RWPE2 (cell line): ENCODE data around the gene EIF5AL1.

Experiments used
- ATAC-seq: fragments of 200-7000 bp; cut with Tn5 transposase; 3 replicates; pipeline ENCODE4 v1.9.1; 2021; ENCODE audit warnings: low read depth
- DNase-seq: peaks from one replicate; pipeline ENCODE4 v3.0.0-alpha.2; 2020; ENCODE audit warnings: low spot score
- H3K27ac ChIP-seq: fragments of 450-650 bp; 2 replicates; pipeline ENCODE4 v1.5.1; 2017; ENCODE audit warnings: mild to moderate bottlenecking; ENCODE audit not compliant: poor library complexity, severe bottlenecking
- H3K27me3 ChIP-seq: fragments of 250-450 bp; sonication (Bioruptor Pico); 2 replicates; pipeline ENCODE4 v1.5.1; 2021; ENCODE audit warnings: mild to moderate bottlenecking, moderate library complexity; ENCODE audit not compliant: insufficient read depth, poor library complexity, severe bottlenecking
- H3K36me3 ChIP-seq: fragments of 250-450 bp; sonication (Bioruptor Pico); 2 replicates; pipeline ENCODE4 v1.5.1; 2020; ENCODE audit warnings: low read depth, mild to moderate bottlenecking, moderate library complexity
- H3K4me1 ChIP-seq: fragments of 250-450 bp; sonication (Bioruptor Pico); 2 replicates; pipeline ENCODE4 v1.5.1; 2021; ENCODE audit warnings: mild to moderate bottlenecking, moderate library complexity; ENCODE audit not compliant: insufficient read depth, poor library complexity, severe bottlenecking
- H3K4me3 ChIP-seq: fragments of 250-450 bp; sonication (Bioruptor Pico); 2 replicates; pipeline ENCODE4 v1.5.1; 2021; ENCODE audit warnings: mild to moderate bottlenecking, moderate library complexity; ENCODE audit not compliant: severe bottlenecking
- H3K9me3 ChIP-seq: fragments of 250-450 bp; sonication (Bioruptor Pico); 2 replicates; pipeline ENCODE4 v1.5.1; 2021; ENCODE audit warnings: mild to moderate bottlenecking, moderate library complexity; ENCODE audit not compliant: severe bottlenecking
- CTCF ChIP-seq: fragments of 450-650 bp; IDR thresholded peaks from one replicate; pipeline ENCODE4 v1.5.1; 2017; ENCODE audit warnings: mild to moderate bottlenecking, moderate library complexity; ENCODE audit not compliant: poor library complexity, severe bottlenecking

The EIF5AL1 gene

GRCh38 chr10:79560160-79560709 is 47.9 kb downstream of the EIF5AL1 start, which contains the start of gene SFTPA2:
Gene SFTPA2, minus strand, starts transcription at chr10:79560407. Its CDS starts 924 bp downstream, at chr10:79559483.
- no peaks in the 10 kb centered on the region for H3K9me3 ChIP-seq
- no peak within 1 kb of the TSS for H3K4me3 ChIP-seq
- TF ChIP-seq CTCF: no peak
- ATAC-seq: no peak
- H3K36me3 ChIP-seq: no peaks in the 10 kb centered on the region
- H3K27ac ChIP-seq: no peak within 1 kb of the TSS
- no peaks in the 10 kb centered on the region for H3K27me3 ChIP-seq
- DNase-seq: no peak
- no peaks in the 10 kb centered on the region for H3K4me1 ChIP-seq

- no peak for TF ChIP-seq CTCF
- no peaks in the 10 kb centered on the region for H3K36me3 ChIP-seq
- no peak for DNase-seq
- H3K27me3 ChIP-seq: peaks cover 4% of the 10 kb centered on the region
- H3K4me3 ChIP-seq: no peak overlapping the region
- no peak overlapping the region for H3K27ac ChIP-seq
- no peaks in the 10 kb centered on the region for H3K4me1 ChIP-seq
- H3K9me3 ChIP-seq: no peaks in the 10 kb centered on the region
- ATAC-seq: no peak
Measured at GRCh38 chr10:79561257-79561656, 48.9 kb downstream of the EIF5AL1 start.

- H3K27ac ChIP-seq: no peak overlapping the region
- peaks cover 5% of the 10 kb centered on the region for H3K27me3 ChIP-seq
- peak; percentile 81 for ATAC-seq
- no peaks in the 10 kb centered on the region for H3K4me1 ChIP-seq
- H3K4me3 ChIP-seq: no peak overlapping the region
- TF ChIP-seq CTCF: peak; percentile 84
- DNase-seq: no peak
- no peaks in the 10 kb centered on the region for H3K9me3 ChIP-seq
- no peaks in the 10 kb centered on the region for H3K36me3 ChIP-seq
Measured at GRCh38 chr10:79562135-79562756, 49.9 kb downstream of the EIF5AL1 start.

- H3K27ac ChIP-seq: no peak overlapping the region
- no peak for TF ChIP-seq CTCF
- H3K27me3 ChIP-seq: peaks cover 14% of the 10 kb centered on the region
- no peak overlapping the region for H3K4me3 ChIP-seq
- no peaks in the 10 kb centered on the region for H3K9me3 ChIP-seq
- ATAC-seq (no peak), DNase-seq (no peak)
- no peaks in the 10 kb centered on the region for H3K4me1 ChIP-seq
- H3K36me3 ChIP-seq: no peaks in the 10 kb centered on the region
Measured at GRCh38 chr10:79563426-79563825, 51.1 kb downstream of the EIF5AL1 start.
